Nephron (organoid): ENCODE measurements around the gene MFSD12.

Source experiments
- H3K27ac Mint-ChIP-seq, 3 experiments: 2 replicates each; pipeline ENCODE4 v1.8.0; 2020; ENCODE audit warnings: mixed read lengths in 3 of 3, mild to moderate bottlenecking in 2 of 3, moderate library complexity in 1 of 3
- H3K27me3 Mint-ChIP-seq: 2 replicates; pipeline ENCODE4 v1.8.0; 2021; ENCODE audit warnings: low read depth, mild to moderate bottlenecking, moderate library complexity, mixed read lengths
- H3K36me3 Mint-ChIP-seq: 2 replicates; pipeline ENCODE4 v1.8.0; 2020; ENCODE audit warnings: low read depth, mixed read lengths
- H3K4me1 Mint-ChIP-seq: 2 replicates; pipeline ENCODE4 v1.8.0; 2020; ENCODE audit warnings: mixed read lengths
- H3K4me3 Mint-ChIP-seq, 3 experiments: 2 replicates each; pipeline ENCODE4 v1.8.0; 2020; ENCODE audit warnings: mild to moderate bottlenecking in 3 of 3, mixed read lengths in 3 of 3, moderate library complexity in 2 of 3
- H3K9me3 Mint-ChIP-seq: 2 replicates; pipeline ENCODE4 v1.8.0; 2020; ENCODE audit warnings: mixed read lengths
- TF ChIP-seq, protein P1 (sequence below), 3 experiments: fragments of 200-600 bp; sonication (generic); IDR thresholded peaks; one replicate each; pipeline ENCODE4 v1.5.0; 2021; ENCODE audit warnings: antibody characterized with exemption in 3 of 3; ENCODE audit not compliant: unreplicated experiment in 3 of 3

MFSD12 gene

DNA sequence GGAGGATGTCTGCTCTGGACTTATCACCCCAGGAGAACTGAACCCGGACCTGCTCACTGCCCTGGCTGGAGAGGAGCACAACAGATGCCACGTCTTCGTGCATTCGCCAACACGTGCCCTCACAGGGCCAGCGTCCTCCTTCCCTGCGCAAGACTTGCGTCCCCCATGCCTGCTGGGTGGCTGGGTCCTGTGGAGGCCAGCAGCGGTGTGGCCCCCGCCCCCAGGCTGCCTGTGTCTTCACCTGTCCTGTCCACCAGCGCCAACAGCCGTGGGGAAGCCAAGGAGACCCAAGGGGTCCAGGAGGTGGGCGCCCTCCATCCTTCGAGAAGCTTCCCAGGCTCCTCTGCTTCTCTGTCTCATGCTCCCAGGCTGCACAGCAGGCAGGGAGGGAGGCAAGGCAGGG lies 21.8 kb downstream of the MFSD12 start:
- peaks cover 22% of the 10 kb centered on the region for H3K36me3 Mint-ChIP-seq
- no peaks in the 10 kb centered on the region for H3K9me3 Mint-ChIP-seq
- no peaks in the 10 kb centered on the region for H3K4me1 Mint-ChIP-seq
- H3K27me3 Mint-ChIP-seq = no peaks in the 10 kb centered on the region
- TF ChIP-seq, protein P1, sequence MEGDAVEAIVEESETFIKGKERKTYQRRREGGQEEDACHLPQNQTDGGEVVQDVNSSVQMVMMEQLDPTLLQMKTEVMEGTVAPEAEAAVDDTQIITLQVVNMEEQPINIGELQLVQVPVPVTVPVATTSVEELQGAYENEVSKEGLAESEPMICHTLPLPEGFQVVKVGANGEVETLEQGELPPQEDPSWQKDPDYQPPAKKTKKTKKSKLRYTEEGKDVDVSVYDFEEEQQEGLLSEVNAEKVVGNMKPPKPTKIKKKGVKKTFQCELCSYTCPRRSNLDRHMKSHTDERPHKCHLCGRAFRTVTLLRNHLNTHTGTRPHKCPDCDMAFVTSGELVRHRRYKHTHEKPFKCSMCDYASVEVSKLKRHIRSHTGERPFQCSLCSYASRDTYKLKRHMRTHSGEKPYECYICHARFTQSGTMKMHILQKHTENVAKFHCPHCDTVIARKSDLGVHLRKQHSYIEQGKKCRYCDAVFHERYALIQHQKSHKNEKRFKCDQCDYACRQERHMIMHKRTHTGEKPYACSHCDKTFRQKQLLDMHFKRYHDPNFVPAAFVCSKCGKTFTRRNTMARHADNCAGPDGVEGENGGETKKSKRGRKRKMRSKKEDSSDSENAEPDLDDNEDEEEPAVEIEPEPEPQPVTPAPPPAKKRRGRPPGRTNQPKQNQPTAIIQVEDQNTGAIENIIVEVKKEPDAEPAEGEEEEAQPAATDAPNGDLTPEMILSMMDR (IDR thresholded peaks at IDR 0.05; ENCODE audit: unreplicated experiment in 3 of 3) = no peak
- no peak overlapping the region for H3K27ac Mint-ChIP-seq
- no peak overlapping the region for H3K4me3 Mint-ChIP-seq

DNA sequence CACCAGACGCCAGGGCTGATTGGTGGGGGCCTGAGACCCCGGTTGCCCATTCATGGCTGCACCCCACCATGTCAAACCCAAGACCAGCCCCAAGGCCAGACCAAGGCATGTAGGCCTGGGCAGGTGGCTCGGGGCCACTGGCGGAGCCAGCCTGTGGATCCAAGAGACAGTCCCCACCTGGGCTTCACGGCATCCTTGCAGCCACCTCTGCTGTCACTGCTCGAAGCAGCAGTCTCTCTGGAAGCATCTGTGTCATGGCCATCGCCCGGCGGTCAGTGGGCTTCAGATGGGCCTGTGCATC lies 22.2 kb downstream of the MFSD12 start:
- Mint-ChIP-seq H3K27me3 (no peaks in the 10 kb centered on the region), H3K4me1 (no peaks in the 10 kb centered on the region), H3K9me3 (no peaks in the 10 kb centered on the region), H3K4me3 (no peak overlapping the region), H3K36me3 (peaks cover 22% of the 10 kb centered on the region), H3K27ac (no peak overlapping the region)
- TF ChIP-seq, protein P1 (IDR thresholded peaks at IDR 0.05; ENCODE audit: unreplicated experiment in 3 of 3) = no peak

DNA sequence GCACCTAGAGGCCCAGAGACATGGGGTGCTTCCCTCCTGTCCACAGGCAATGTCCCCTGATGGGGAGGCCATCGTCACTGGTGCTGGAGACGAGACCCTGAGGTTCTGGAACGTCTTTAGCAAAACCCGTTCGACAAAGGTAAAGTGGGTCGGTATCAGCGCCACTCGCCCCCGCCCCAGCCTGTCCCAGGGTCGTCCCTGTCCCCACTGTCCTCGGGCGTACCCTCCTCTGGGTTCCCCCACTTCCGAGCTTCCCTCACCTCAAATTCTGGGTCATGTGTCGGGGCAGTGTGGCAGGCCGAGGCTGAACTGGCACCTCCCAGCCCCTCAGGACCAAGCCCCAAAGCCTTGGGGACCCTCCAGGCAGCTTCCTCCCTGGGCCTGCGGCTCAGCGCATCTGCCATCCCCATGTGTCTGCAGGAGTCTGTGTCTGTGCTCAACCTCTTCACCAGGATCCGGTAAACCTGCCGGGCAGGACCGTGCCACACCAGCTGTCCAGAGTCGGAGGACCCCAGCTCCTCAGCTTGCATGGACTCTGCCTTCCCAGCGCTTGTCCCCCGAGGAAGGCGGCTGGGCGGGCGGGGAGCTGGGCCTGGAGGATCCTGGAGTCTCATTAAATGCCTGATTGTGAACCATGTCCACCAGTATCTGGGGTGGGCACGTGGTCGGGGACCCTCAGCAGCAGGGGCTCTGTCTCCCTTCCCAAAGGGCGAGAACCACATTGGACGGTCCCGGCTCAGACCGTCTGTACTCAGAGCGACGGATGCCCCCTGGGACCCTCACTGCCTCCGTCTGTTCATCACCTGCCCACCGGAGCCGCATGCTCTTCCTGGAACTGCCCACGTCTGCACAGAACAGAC lies 22.8 kb downstream of the MFSD12 start:
- no peak overlapping the region for H3K27ac Mint-ChIP-seq
- H3K36me3 Mint-ChIP-seq = peaks cover 22% of the 10 kb centered on the region
- no peaks in the 10 kb centered on the region for H3K9me3 Mint-ChIP-seq
- TF ChIP-seq, protein P1 (IDR thresholded peaks at IDR 0.05; ENCODE audit: unreplicated experiment in 3 of 3) = no peak
- no peaks in the 10 kb centered on the region for H3K27me3 Mint-ChIP-seq
- no peak overlapping the region for H3K4me3 Mint-ChIP-seq
- no peaks in the 10 kb centered on the region for H3K4me1 Mint-ChIP-seq

DNA sequence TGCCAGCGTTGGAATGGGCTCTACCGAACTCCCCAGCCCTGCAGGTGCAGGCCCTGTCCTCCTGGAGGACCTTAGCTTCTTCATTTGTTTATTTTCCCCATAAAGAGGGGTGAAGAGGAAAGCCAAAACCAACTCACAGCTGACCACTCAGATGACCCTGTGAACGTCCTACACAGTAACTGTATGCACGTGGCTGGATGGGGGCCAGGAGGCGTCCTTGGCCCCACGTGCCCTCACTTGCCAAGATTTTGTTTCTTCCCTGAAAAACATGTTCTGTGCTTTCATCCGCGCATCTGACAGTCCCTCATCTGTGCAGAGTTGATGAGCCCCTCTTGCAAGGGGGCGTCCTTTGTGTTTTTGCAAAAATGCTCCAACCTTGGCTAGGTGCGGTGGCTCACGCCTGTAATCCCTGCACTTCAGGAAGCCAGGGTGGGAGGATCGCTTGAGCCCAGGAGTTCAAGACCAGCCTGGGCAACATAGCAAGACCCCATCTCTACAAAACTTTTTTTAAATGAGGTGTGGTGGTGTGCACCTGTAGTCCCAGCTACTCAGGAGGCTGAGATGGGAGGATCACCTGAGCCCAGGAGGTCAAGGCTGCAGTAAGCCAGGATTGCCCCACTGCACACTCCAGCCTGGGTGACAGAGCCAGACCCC lies 23.7 kb downstream of the MFSD12 start:
- no peaks in the 10 kb centered on the region for H3K4me1 Mint-ChIP-seq
- H3K4me3 Mint-ChIP-seq = no peak overlapping the region
- no peak overlapping the region for H3K27ac Mint-ChIP-seq
- no peaks in the 10 kb centered on the region for H3K9me3 Mint-ChIP-seq
- TF ChIP-seq, protein P1 (IDR thresholded peaks at IDR 0.05; ENCODE audit: unreplicated experiment in 3 of 3) = no peak
- peaks cover 22% of the 10 kb centered on the region for H3K36me3 Mint-ChIP-seq
- H3K27me3 Mint-ChIP-seq = no peaks in the 10 kb centered on the region

DNA sequence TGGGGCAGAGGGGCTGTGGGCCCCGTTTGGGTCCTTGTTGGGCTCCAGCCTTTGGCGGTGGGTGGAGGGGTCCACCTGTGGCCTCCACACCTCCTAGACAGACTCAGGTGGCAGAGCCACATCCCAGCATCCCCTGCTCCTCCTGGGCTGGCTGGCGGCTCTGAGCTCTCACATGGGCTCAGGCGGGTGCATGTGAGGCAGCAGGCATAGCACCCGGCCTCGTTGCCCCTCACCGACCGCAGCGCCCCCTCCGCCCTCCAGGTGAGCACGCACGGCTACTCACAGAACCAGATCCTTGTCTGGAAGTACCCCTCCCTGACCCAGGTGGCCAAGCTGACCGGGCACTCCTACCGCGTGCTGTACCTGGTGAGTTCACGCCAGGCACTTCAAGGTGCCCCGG lies 24.4 kb downstream of the MFSD12 start:
- Mint-ChIP-seq H3K4me3 (no peak overlapping the region), H3K9me3 (no peaks in the 10 kb centered on the region), H3K27ac (no peak overlapping the region), H3K36me3 (peaks cover 22% of the 10 kb centered on the region), H3K4me1 (no peaks in the 10 kb centered on the region), H3K27me3 (no peaks in the 10 kb centered on the region)
- TF ChIP-seq, protein P1 (IDR thresholded peaks at IDR 0.05; ENCODE audit: unreplicated experiment in 3 of 3) = no peak
